DND-41 (cell line): Measurements from ENCODE around the gene HDGFL3.
"Not testable (repeated sequence)": the region's sequence is repeated elsewhere in the genome, so short reads cannot be mapped to it uniquely, and the experiment has no call there.

Experiments
- ATAC-seq: fragments of 200-7000 bp; cut with Tn5 transposase; 3 replicates; pipeline ENCODE4 v1.9.1; 2021; ENCODE audit warnings: low read depth; ENCODE audit not compliant: insufficient read depth
- DNase-seq: peaks from one replicate; pipeline ENCODE4 v3.0.0-alpha.2; 2020
- H2AFZ ChIP-seq: 2 replicates; pipeline ENCODE4 v1.6.0; 2012; ENCODE audit warnings: low read depth, low read length
- H3K27ac ChIP-seq: 2 replicates; pipeline ENCODE4 v1.5.1; 2012; ENCODE audit warnings: low read length, inconsistent platforms
- H3K27me3 ChIP-seq: fragments of 200-600 bp; sonication (generic); 2 replicates; pipeline ENCODE4 v1.6.0; 2012; ENCODE audit warnings: low read length, mild to moderate bottlenecking, inconsistent platforms; ENCODE audit not compliant: insufficient read depth, poor library complexity
- H3K36me3 ChIP-seq: 2 replicates; pipeline ENCODE4 v1.5.1; 2012; ENCODE audit warnings: low read length, inconsistent platforms; ENCODE audit not compliant: insufficient read depth
- H3K4me1 ChIP-seq: 2 replicates; pipeline ENCODE4 v1.5.1; 2012; ENCODE audit warnings: mild to moderate bottlenecking, low read length; ENCODE audit not compliant: insufficient read depth
- H3K4me2 ChIP-seq: 2 replicates; pipeline ENCODE4 v1.6.0; 2012; ENCODE audit warnings: mild to moderate bottlenecking, moderate library complexity, low read length, inconsistent platforms; ENCODE audit not compliant: insufficient read depth
- H3K4me3 ChIP-seq, 2 experiments: fragments of 200-600 bp in 1 of 2; shearing (Covaris generic) in 1 of 2; 2 replicates each; pipeline ENCODE4 v1.5.1; 2012 to 2016; ENCODE audit warnings: inconsistent platforms in 2 of 2, low read length in 2 of 2, mild to moderate bottlenecking in 2 of 2, low read depth in 1 of 2, moderate library complexity in 1 of 2
- H3K79me2 ChIP-seq: 2 replicates; pipeline ENCODE4 v1.6.0; 2012; ENCODE audit warnings: low read length, inconsistent platforms; ENCODE audit not compliant: insufficient read depth
- H3K9ac ChIP-seq: 2 replicates; pipeline ENCODE4 v1.6.0; 2012; ENCODE audit warnings: low read depth, mild to moderate bottlenecking, inconsistent platforms, low read length, moderate library complexity
- H3K9me3 ChIP-seq: 2 replicates; pipeline ENCODE4 v1.5.1; 2012; ENCODE audit warnings: low read length, moderate library complexity, mild to moderate bottlenecking, inconsistent platforms; ENCODE audit not compliant: insufficient read depth, severe bottlenecking
- H4K20me1 ChIP-seq: 2 replicates; pipeline ENCODE4 v1.6.0; 2012; ENCODE audit warnings: low read length; ENCODE audit not compliant: insufficient read depth
- EZH2 ChIP-seq: IDR thresholded peaks from 3 replicates; pipeline ENCODE4 v1.6.1; 2012; ENCODE audit warnings: borderline replicate concordance, low read depth, mild to moderate bottlenecking, moderate library complexity, low read length, inconsistent platforms; ENCODE audit not compliant: severe bottlenecking
- TF ChIP-seq, protein P1 (sequence below): IDR thresholded peaks from 2 replicates; pipeline ENCODE4 v1.5.1; 2012; ENCODE audit warnings: borderline replicate concordance, low read length, moderate library complexity, mild to moderate bottlenecking; ENCODE audit not compliant: poor library complexity, severe bottlenecking; ENCODE audit errors: extremely low read depth

The HDGFL3 gene

DNA sequence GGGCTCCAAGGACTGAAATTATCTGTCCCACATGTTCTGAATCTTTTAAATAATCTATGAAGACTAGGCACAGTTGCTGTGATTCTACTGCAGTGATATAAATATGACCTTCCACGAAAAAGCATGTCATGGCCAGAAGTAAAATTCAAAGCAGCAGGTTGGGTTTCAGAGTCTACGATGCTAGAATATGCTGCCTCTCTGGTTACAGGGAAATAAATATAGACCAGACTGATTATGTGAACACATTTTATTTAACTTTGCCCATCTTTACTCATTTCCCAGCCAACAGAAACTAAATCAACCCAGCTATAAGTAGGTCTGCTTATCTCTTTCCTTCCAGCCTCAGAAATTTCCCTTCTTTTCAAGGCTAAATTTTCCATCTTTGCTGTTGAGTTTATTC lies 120.0 kb downstream of the HDGFL3 start:
- H4K20me1 ChIP-seq, result no peaks in the 10 kb centered on the region
- no peak overlapping the region for H2AFZ ChIP-seq
- no peaks in the 10 kb centered on the region for H3K4me1 ChIP-seq
- no peak overlapping the region for H3K4me3 ChIP-seq
- no peak overlapping the region for H3K4me2 ChIP-seq
- TF ChIP-seq, protein P1, sequence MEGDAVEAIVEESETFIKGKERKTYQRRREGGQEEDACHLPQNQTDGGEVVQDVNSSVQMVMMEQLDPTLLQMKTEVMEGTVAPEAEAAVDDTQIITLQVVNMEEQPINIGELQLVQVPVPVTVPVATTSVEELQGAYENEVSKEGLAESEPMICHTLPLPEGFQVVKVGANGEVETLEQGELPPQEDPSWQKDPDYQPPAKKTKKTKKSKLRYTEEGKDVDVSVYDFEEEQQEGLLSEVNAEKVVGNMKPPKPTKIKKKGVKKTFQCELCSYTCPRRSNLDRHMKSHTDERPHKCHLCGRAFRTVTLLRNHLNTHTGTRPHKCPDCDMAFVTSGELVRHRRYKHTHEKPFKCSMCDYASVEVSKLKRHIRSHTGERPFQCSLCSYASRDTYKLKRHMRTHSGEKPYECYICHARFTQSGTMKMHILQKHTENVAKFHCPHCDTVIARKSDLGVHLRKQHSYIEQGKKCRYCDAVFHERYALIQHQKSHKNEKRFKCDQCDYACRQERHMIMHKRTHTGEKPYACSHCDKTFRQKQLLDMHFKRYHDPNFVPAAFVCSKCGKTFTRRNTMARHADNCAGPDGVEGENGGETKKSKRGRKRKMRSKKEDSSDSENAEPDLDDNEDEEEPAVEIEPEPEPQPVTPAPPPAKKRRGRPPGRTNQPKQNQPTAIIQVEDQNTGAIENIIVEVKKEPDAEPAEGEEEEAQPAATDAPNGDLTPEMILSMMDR, result no peak
- H3K79me2 ChIP-seq, result no peaks in the 10 kb centered on the region
- ATAC-seq, result no peak
- no peaks in the 10 kb centered on the region for H3K9me3 ChIP-seq
- DNase-seq, result no peak
- no peaks in the 10 kb centered on the region for H3K36me3 ChIP-seq
- H3K27ac ChIP-seq, result no peak overlapping the region
- no peaks in the 10 kb centered on the region for H3K27me3 ChIP-seq
- no peak overlapping the region for H3K9ac ChIP-seq

DNA sequence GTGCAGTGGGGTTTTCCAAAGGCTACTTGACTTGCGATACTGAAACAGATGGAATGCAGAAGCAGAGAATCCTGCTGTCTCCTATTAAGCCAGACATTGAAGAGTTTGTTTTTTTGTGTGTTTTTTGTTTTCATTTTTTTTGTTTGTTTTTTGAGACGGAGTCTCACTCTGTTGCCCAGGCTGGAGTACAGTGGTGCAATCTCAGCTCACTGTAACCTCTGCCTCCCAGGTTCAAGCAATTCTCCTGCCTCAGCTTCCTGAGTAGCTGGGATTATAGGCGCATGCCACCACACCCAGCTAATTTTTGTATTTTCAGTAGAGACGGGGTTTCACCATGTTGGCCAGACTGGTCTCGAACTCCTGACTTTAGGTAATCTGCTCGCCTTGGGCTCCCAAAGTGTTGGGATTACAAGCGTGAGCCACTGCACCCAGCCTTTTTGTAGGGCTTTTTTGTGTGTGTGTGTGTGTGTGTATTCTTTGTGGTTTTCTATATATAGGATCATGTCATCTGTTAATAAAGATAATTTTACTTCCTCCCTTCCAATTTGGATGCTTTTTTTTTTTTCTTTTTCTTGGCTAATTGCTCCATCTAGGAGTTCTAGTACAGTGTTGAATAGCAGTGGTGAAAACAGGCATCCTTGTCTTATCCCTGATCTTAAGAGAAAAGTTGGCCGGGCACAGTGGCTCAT lies 121.6 kb downstream of the HDGFL3 start:
- H4K20me1 ChIP-seq, H3K4me1 ChIP-seq, H3K79me2 ChIP-seq, DNase-seq, H3K27ac ChIP-seq, H3K27me3 ChIP-seq, H3K9ac ChIP-seq, H3K9me3 ChIP-seq, H3K36me3 ChIP-seq, H3K4me3 ChIP-seq, ATAC-seq, H2AFZ ChIP-seq, H3K4me2 ChIP-seq: not testable (repeated sequence)

DNA sequence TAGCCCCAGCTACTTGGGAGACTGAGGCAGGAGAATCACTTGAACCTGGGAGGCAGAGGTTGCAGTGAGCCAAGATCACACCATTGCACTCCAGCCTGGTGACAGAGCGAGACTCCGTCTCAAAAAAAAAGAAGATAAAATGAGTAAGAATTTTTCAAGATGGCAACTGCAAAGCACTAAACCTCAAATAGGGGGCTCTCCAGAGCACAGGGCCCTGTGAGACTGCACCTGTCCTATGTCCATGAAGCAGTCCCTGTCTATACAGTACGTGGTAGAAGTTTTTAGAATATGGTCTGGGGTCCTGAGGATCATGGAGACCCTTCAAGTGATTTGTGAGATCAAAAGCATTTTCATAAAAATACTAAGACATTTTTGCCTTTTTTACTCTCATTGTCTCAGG lies 122.2 kb downstream of the HDGFL3 start:
- H3K4me2 ChIP-seq, H3K4me3 ChIP-seq, DNase-seq, H3K36me3 ChIP-seq, H3K9ac ChIP-seq, H3K27me3 ChIP-seq, H3K4me1 ChIP-seq, H4K20me1 ChIP-seq, H3K9me3 ChIP-seq, H3K79me2 ChIP-seq, ATAC-seq, H2AFZ ChIP-seq, H3K27ac ChIP-seq: not testable (repeated sequence)

DNA sequence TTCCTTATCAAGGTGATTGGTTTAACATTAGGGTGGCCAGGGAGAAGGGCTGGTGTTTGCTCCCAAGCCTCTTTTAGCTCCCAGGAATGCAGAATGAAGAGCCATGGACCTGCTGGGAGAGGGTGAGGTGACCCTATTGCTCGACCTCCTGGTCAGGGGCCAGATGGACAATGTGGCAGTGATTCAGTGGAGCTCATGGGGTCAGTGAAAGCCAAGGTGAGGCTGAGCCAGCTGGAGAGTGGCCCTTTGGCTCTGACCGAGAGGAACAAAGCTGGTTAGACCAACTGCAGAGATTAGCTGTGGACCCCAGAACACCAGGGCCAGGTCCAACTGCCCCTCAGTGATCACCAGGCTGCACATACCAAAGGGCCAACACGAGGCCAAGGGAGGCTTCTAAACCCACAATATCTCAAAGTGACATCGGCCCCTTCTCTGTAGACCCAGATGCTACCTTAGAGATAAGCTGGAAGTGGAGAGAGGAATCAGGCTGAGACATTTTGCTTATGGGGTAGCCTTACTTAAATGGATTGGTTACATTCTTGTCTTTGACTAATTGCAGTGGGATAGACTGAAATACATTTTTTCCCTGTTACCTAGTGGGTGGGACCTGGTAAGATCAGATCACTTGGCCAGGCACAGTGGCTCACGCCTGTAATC lies 124.8 kb downstream of the HDGFL3 start:
- Histone ChIP-seq H2AFZ (no peak overlapping the region), H3K4me1 (no peaks in the 10 kb centered on the region), H3K4me3 (no peak overlapping the region), H4K20me1 (no peaks in the 10 kb centered on the region), H3K9me3 (no peaks in the 10 kb centered on the region), H3K36me3 (no peaks in the 10 kb centered on the region), H3K4me2 (no peak overlapping the region), H3K79me2 (no peaks in the 10 kb centered on the region), H3K27me3 (peaks cover 3% of the 10 kb centered on the region), H3K27ac (no peak overlapping the region), H3K9ac (no peak overlapping the region)
- ATAC-seq (no peak), DNase-seq (no peak)
- TF ChIP-seq EZH2, result no peak
- TF ChIP-seq, protein P1, result no peak
